GM18951 (cell line): ENCODE data around the gene IFT122.

Experiments used
- POLR2A ChIP-seq: IDR thresholded peaks from 4 replicates; pipeline ENCODE4 v1.6.1; 2011; ENCODE audit warnings: mild to moderate bottlenecking; ENCODE audit not compliant: insufficient read length, insufficient read depth; ENCODE audit errors: extremely low read depth
- in situ Hi-C: fragments of 300-500 bp; cut with MboI; formaldehyde crosslinking; loops from one replicate; pipeline ENCODE4 v1.12.0; 2022; ENCODE audit warnings: low sequenced_read_pairs, mixed read lengths, inconsistent platforms; ENCODE audit not compliant: unreplicated experiment

The IFT122 gene

GRCh38 chr3:129461022-129461421 lies 21.0 kb downstream of the IFT122 start:
- in situ Hi-C loops = no loop called here
- TF ChIP-seq POLR2A = no peak

DNA sequence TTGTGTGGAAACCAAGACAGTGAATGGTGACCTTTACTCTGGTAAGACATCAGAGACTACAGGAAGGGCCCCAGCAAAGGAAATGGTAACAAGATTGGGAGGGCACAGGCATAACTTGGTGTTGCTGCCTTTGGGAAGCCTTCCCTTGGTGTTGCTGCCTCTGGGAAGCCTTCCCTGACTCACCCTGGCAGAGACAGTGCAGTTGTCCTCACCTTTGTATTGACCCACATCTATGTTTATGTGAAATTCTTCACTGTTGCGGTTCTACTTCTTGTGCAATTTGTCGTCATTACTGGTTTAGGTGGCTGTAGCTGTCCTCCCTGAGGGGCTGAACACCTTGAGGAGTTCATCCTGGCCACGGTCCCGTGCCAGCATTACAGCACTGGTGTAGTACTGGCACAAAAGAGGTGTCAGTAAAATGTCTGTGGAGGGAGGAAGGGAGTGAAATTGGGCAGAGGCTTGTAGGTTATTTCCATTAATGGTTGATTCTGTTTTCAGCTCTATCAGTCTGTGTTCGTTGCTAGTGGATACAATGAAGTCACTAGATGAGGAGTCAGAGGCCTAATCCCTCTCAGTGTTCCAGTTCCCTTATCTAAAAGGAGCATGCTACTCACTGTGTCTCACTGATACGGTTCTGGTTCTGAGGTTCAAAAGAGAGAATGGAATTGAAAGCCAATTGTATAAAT lies 21.6 kb downstream of the IFT122 start:
- in situ Hi-C loops = no loop called here
- TF ChIP-seq POLR2A = no peak

DNA sequence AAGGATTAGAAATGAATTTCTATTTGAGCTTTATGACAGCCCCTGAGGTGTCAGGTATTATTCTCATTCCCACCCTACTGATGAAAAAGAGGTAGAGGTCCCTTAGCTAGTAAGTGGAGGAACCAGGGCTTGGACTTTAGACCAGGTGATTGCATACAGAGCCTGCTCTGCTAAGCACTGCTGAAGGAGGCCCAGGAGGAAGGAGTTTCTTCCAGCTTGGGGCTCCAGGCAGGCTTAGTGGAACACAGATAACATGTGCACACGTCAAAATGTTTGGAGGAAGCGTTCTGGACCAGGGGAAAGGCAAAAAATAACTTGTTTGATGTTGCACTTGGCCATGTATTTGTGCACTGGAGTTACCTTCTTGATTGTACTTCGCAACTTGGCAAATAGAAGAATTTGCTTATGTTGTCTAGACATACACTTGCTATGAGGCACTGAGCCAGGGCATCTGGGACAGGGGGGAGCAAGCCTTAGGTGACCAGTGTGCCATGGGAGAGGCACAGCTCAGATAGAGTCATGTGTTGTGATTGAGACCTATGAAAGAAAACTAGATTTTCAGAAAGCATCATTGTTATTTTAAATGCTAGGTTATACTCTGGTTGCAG lies 22.4 kb downstream of the IFT122 start:
- no peak for TF ChIP-seq POLR2A
- in situ Hi-C loops = no loop called here

GRCh38 chr3:129463094-129463493 lies 23.1 kb downstream of the IFT122 start:
- TF ChIP-seq POLR2A = no peak
- in situ Hi-C loops = no loop called here

DNA sequence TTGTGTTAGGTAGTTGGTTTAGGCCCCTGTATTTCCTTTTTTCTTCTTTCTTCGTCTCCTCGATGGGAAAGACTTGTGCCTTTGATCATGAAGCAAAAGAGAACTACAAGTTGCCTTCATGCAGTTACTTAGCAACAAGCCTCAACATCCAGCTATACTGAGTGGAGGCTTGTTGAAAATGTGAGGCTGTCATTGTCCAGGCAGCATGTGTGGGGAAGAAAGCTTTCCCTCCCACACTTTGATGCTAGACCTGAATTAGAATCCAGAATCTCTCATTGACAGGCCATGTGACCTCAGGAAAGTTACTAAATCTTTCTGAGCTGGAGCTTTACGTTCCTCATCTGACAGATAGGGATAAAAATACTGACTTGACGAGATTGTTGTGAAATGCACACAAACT lies 23.7 kb downstream of the IFT122 start:
- in situ Hi-C loops = no loop called here
- TF ChIP-seq POLR2A = no peak

GRCh38 chr3:129467932-129468331 lies 27.9 kb downstream of the IFT122 start:
- TF ChIP-seq POLR2A = no peak
- in situ Hi-C loops = no loop called here

DNA sequence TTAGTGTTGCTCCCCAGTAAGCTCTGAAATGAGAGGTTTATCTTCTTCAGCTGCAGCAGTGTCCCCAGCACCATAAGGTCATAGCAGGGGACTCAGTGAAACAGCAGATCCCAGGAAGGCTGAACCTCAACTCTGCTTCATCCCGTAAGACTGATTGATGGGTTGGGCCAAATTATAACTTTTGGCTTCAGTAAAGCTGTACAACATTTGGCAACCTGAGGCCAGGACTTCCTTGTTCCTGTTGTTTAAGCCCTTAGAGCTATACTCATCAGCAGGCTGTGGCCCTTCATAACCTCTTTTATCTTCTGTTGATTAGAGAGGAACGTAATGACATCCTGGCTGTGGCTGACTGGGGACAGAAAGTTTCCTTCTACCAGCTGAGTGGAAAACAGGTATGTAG lies 29.0 kb downstream of the IFT122 start:
- in situ Hi-C loops = no loop called here
- TF ChIP-seq POLR2A = no peak

DNA sequence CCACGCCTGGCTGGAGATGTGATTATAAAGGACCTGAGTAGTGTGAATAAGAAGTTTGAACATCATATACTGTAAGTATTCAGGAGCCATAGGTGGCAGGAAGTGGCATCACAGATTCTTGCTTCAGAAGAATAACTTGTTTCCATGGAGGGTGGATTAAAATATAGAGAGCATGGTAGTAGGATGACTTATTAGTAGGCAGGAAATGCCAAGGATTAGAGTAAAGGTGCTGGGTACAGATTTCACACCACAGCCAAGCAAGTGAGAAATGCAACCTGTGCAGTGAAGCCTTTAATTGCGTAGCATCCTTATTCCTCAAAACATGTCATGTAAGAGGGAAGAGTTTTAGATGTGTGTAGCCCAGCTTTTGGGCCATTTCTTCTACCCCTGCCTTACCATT lies 30.8 kb downstream of the IFT122 start:
- in situ Hi-C loops = no loop called here
- no peak for TF ChIP-seq POLR2A

GRCh38 chr3:129473067-129473768 lies 33.2 kb downstream of the IFT122 start:
- TF ChIP-seq POLR2A = no peak
- in situ Hi-C loops = no loop called here

DNA sequence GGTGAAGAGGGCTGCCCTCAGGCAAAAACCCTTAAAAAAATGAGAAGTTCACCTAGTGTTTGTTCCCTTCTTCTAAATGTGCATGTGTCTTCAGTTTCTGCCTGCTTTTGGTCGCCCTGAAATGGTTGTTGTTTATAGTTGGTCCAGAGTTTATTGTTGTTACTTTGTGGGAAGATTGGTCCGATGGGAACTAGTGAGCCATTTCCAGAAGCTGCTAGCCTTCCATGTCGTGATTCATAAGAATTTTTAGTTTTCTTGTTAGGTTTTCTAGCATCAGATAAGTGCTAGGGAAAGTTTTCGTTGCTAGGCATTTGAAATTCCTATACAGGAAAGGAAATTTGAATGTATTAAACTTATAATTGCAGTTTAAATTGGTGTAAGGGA lies 33.7 kb downstream of the IFT122 start:
- in situ Hi-C loops = no loop called here
- no peak for TF ChIP-seq POLR2A

GRCh38 chr3:129474984-129475804 lies 35.2 kb downstream of the IFT122 start:
- in situ Hi-C loops = loop anchor here (25.0 kb wide), 2 partner anchors 362 to 462 kb away; no protein-coding TSS in a partner anchor
- no peak for TF ChIP-seq POLR2A

DNA sequence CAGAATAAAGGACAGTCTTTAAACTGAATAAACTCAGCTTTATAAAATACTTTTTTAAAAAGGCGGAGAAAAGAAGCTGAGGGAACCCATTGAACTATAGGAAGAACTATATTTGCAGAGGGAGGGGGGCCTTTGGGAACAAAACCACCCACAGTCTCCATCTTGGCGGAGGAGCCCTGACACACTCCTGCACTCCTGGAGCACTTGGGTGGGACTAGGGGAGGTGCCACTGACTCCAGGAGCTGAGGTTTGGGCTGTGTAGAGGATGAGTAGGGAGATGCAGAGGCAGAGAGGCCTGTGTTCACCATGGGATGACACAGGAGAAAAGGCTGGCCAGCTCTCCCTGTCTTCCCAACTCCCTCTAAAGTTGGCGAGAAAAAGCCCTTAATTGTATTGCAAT lies 35.8 kb downstream of the IFT122 start:
- in situ Hi-C loops = loop anchor here (25.0 kb wide), 2 partner anchors 361 to 461 kb away; no protein-coding TSS in a partner anchor
- no peak for TF ChIP-seq POLR2A

DNA sequence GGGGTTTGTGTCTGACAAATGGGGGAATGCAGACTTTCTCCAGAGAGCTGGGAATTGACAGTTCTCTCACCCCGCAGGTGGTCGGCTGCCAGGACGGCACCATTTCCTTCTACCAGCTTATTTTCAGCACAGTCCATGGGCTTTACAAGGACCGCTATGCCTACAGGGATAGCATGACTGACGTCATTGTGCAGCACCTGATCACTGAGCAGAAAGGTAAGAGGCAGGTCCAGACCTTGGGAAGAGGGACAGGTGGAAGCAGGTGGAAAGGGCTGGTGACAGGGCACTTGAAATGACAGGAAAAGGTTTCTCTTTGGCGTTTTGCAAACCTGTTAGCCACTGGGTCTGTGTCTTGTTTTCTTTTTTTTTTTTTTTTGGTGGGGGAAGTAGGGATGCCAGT lies 36.6 kb downstream of the IFT122 start:
- TF ChIP-seq POLR2A = no peak
- in situ Hi-C loops = loop anchor here (25.0 kb wide), 2 partner anchors 361 to 461 kb away; no protein-coding TSS in a partner anchor

DNA sequence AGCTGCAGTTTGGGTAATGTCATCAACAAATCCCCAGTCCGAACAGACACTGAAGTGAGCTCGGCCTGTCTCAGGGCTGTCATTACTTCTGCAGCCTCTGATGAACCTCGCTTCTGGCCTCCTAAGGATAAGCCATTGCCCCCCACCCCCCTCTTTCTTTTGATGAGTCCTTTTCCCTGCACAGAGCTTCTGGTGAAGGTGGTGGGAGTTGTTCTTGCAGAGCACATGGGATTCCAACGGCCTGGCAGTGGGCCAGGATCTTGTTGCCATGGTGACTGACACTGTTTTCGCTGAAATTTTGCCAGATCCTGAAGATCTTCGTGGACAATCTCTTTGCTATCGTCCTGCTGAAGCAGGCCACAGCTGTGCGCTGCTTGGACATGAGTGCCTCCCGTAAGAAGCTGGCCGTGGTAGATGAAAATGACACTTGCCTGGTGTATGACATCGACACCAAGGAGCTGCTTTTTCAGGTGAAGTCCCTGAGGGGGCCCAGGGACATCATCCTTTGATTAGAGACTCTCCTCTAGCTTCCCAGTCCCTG lies 41.3 kb downstream of the IFT122 start:
- in situ Hi-C loops = loop anchor here (25.0 kb wide), 2 partner anchors 356 to 456 kb away; no protein-coding TSS in a partner anchor
